ENCODE results near the gene SMCO4.

Gene SMCO4

DNA sequence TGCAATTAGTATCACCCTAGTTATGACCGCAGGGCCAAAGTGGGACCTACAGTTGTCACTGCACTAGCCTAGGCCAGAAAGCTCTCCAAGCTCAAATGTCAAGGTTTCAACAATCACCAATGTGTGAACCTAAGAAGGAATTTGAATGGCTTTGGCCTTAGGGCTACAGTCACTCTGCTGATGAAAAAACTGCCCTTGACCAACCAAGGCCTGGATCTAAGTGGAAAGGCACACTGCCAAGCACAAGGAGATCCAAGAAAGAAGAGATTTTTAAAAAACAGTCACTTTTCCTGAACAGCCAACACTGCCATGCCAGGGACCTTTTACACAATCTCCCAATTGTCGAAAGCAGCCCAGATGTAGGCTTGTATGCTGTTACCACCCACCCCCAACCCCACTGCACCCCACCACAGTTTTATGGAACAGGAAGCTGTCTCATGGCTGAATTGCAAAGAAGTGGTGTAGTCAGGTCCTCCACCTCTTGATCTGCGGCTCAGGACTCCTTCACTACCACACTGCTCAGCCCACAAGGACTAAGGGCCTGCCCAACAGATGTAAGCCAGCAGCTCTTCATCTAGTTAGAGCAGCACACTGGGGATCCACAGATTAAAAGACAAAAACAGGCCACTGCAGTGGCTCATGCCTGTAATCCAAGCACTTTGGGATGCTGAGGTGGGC is 32.9 kb downstream of the SMCO4 start:
- no peak overlapping the region for H3K4me3 ChIP-seq (ENCODE audit: low read depth, low read length)

DNA sequence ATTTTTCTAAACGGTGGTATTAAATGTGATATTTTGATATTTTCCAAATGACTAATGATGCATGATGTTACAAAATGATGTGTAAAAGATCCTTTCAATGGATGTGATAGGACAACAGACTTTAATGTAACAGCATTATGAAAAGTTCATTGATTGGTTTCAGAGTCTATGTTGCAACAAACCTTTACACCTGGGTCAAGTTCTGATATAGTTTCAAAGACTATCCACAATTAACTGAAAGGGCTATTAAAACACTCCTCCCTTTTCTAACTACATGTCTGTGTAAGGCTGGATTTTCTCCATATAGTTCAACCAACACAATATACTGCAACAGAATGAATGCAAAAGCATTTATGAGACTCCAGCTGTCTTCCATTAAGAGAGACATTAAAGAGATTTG is 35.7 kb downstream of the SMCO4 start:
- no peak overlapping the region for H3K4me3 ChIP-seq (ENCODE audit: low read depth, low read length)

DNA sequence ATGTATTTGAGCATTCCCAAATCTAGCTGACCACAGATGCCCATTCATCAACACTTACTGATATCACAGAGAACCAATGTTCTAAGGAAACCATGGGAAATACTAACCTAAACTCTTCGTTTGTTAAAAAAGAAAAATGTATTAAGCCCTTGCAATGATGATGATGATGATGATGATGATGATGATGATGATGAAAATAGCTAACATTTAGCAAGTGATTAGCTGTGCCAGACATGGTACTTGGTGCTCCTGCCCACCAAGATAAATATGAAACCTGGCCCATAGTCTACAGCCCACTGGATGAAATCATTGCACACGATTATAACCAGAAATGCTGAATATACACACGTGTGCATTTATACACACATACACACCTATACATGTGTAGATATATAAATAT is 37.5 kb downstream of the SMCO4 start:
- H3K4me3 ChIP-seq (ENCODE audit: low read depth, low read length): no peak overlapping the region

DNA sequence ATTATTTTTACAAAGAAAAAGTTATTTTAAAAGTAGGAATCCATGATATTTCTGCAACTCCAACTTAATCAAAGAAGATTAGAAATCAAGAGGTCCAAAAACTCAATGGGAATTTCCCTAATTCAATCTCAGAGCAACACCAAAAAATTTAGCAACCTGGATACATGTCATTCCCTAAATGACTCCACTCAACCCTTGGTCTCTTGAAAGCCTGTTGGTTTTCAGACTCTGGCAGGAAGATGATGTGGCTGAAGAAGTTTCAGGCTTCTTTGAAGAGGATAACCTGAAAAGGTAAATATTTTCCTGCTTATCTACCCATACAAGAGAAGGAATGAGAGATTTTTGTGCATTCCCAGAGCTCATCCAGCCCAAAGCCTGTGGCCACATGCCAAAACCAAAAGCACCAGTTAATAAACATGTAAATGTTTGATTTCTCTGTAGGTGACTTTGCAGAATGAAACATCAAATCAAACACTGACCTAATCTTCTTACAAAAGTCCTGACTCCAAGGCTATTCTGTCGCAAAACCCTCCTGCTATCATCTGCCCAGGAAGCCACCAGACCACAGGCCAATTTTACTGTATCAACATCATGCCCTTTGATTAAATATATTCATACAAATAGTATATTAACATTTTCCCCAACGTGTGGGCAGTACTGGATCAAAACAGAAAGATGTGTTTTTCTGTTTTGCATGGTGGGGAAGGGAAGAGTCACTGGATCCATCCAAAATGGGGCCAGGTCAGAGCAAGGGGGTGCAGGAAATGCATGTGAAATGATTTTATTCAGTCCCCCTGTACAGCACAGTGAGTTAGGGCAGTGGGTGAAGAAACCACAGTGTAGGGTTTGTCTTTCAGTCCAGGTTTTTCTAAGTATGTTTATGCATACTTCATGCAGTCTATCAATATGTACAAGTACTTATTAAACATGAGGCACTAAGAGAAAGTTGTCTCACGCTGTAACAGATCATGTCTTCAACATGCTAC is 38.8 kb downstream of the SMCO4 start:
- no peak overlapping the region for H3K4me3 ChIP-seq (ENCODE audit: low read depth, low read length)

DNA sequence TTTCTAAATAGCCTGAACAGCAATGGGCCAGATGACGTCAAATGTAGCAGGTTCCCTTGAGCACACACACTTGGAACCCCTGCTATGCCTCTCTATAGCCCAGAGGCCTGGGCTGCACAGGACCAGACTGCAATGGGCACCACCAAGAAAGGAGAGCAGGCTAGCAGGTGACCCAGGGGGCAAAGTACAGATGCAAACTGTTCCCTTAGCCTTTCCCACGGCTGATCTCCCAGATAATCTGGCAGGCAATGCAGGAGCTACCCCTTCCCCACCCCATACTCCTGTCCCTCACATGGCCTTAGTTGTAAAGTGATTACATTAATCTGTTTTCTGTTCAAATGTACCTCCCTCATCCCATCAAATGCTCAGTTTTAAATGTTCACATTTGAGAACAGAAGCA is 41.3 kb downstream of the SMCO4 start:
- H3K4me3 ChIP-seq (ENCODE audit: low read depth, low read length): no peak overlapping the region

DNA sequence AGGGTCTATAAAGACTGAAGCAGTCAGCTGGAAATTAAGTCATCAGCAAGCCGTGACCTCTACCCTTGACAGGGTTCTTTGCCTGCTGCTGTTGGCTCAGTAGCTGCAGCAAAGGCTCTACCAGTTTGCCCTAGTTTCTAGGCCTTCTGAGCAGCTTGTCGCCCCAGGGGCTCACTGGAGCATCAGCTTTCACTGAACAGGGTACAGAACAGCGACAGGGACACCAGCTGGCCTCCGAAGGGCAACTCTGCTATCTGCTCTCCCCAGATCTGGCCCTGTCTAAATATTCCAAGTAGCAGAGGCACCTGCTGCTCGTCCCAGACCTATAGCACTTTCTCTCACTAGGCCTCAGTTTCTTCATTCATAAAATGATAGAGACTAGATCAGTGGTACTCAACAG is 42.4 kb downstream of the SMCO4 start:
- H3K4me3 ChIP-seq (ENCODE audit: low read depth, low read length): no peak overlapping the region

DNA sequence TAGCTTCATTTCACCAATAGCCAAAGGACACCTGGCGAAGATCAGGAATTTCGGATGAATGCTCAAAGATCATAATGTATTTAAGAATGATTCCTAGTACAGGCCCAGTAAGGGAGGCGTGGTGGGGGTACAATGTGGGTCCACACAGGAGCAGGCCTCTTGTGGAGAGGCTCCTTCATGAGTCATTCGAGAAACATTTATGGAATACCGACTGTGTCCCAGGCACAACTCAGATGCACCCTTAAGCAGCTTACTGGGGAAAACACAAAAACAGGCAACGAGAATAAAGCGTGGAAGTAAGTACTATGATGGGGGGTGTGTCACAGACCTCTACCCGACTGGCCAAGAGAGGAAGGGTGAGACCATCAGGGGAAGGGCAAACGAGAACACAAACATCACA is 44.5 kb downstream of the SMCO4 start:
- no peak overlapping the region for H3K4me3 ChIP-seq (ENCODE audit: low read depth, low read length)

DNA sequence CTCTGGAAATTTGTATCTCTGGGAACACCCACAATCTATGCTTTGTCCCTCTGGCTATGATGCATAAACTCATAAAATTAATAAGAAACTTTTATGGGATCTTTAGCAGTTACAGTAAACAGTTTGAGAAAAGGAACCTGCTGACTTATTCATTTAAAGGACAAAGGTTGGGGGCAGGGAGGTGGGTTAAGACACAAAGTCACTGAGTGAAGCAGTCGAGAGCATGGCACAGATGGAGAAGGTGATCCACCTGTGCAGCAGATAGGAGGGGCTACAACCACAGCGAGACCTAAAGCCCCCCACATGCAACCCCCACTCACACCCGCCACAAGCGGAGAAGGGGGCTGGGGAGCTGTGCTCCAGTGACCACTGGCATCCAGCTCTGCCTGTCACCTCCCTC is 45.0 kb downstream of the SMCO4 start:
- H3K4me3 ChIP-seq (ENCODE audit: low read depth, low read length): no peak overlapping the region

DNA sequence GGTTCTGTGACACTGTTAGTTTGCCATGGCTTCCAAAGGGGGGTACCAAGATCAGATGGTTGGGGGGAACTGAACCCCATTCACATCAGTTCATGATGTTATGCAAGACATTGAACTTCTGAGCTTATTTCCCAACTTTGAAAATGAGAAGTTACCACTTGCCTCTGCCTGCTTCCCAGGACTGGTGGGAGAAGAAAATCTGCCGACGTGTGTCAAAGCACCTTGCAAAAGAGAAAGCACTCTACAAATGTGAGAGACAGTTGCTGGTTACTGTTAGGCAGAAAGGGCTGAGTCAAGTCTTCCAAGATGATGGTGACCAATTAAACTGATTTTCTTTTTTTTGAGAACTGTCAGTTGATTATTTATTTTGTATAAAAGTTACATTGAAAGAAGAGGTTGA is 45.6 kb downstream of the SMCO4 start:
- H3K4me3 ChIP-seq (ENCODE audit: low read depth, low read length): no peak overlapping the region

DNA sequence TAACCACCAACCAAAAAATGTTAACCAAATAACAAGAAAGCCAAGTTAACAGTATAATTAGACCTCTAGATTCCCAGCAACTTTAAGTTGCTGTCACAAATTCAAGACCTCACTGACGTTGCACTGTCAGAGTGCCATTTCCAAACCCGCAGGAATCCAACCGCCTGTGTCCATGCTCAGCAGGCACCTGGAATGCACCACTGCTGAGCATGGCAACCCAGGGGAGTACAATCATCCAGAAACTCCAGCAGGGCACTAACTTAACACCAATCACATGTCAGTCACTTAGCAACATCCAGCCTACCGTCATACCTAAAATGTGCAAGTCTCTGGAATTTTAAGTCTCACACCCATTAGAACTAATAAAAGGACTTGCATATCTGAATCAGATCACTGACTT is 48.8 kb downstream of the SMCO4 start:
- H3K4me3 ChIP-seq (ENCODE audit: low read depth, low read length): no peak overlapping the region

DNA sequence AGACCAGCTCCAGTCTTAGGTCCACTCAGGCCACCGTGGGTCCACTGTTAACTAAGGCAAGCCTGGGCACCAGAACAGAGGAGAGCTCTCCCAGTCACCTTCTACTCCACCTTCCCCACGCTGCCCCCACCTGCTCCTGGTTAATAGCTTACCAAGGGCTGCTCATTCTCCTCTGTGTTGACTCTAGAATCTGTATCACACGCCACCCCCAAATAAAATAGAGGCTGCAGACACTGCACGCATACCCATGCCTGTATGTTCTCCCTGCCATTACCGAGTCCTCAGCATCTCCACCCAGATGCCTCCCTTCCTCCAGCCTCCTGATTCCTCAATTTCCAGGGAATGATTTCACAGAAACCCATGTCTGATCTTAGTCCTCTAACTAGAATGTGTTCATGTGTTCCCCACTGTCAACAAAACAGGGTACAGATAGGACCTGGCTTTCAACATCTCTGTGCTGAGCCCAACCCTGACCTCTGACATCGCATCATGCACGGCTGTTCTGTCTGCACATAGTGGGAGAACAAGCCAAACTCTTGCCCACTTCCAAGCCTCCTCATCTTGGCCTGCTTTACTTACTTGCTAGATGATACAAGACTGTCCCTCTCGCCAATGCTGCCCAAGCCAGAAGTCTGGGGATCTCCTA is 49.8 kb downstream of the SMCO4 start:
- no peak overlapping the region for H3K4me3 ChIP-seq (ENCODE audit: low read depth, low read length)

DNA sequence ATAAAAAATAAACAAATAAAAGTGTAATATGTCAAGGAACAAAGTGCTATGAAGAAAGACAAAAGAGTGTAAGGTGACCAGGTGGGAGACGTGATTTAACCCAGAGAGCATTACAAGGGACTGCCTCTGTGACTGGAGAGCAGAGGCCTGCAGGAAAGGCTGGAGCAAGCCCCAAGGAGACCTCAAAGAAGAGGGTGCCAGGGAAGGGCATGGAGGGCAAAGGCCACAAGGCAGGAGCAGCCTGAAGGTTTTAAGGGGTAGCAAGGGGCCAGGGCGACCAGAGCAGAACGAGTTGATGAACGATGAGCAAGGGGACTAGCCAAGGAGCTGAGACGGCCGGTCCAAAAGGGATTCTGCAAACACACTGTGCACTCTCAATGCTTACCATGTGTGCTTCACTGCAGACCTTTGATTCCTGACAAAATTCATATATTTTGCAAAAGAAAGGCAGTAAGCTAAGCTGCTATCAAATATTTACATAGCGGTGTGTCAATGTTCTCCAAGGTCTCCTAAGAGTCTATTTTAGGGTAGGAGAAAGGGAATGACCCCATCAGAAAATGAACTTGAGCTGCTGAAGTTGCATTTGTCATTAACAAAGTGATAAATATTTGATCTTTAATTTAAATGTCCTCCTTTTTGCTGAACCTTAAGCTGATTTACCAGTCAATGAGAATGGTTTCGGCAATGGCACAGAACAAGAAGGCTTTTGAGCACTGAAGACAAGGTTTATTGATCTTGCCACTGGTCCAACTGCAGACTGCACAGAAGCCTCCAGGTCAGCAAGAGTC is 50.5 kb downstream of the SMCO4 start:
- no peak overlapping the region for H3K4me3 ChIP-seq (ENCODE audit: low read depth, low read length)

DNA sequence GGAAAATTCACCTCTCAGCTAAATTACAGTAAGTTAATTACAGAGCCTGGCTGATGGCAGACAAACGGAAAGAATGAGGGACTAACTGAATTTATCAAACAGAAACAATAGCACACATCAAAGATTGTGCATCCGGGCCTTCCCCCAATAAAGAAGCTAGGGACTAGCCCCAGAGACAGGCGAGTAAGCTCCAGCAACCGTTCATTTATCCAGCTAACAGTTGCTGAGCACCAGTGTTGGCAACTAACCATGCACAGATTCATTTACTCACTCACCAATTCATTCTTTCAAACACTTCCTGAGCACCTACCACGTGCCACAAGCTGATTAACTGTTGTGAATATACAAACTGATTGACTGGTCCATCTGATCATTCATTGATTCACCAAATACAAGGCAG is 51.2 kb downstream of the SMCO4 start:
- no peak overlapping the region for H3K4me3 ChIP-seq (ENCODE audit: low read depth, low read length)

DNA sequence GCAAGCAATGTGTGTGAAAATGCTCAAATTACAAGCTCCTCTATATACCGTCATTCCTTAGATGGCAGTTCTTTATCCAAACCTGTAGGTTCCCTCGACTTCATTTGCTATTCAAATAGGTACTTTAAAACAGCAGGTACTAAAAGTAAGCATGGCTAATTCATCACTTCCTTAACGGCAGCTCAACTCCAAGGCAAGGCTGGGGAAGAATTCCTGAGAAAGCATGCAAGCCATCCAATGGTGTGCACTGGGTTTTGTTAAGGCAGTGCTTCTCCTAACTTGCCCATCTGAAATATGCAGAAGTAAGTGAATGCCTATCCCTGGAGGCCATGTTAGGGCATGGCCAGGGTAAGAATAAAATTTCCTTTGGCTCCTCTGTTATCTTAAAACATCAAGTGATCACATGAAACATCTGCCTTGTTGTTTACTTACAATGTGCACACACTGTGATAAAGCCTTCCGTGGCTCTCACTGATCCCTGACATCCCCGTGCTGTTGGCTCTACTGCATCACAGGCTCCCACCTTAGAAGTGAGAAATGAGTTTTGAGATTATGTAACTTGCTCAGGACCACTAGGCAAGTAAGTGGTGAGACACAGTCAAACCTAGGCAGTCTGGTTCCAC is 52.1 kb downstream of the SMCO4 start:
- no peak overlapping the region for H3K4me3 ChIP-seq (ENCODE audit: low read depth, low read length)

DNA sequence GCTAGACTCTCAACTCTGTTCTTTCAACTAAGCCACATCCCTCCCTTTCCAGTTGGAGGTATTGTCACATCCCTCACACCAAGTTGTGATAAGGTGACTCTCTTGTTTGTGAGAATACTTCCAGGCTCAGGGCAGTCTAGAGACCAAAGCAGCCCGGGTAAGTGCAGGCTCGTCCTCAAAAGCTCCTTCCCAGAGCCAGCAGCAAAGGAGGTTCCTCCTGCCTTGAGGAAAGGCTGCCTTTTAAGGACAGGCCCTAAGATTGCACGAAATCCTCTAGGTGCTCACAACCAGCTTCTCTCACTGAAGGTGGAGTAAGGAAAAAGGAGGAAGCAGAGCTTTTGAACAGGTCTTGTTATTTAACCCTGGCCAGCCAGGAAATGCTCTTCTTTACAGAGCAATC is 53.4 kb downstream of the SMCO4 start:
- H3K4me3 ChIP-seq (ENCODE audit: low read depth, low read length): no peak overlapping the region

DNA sequence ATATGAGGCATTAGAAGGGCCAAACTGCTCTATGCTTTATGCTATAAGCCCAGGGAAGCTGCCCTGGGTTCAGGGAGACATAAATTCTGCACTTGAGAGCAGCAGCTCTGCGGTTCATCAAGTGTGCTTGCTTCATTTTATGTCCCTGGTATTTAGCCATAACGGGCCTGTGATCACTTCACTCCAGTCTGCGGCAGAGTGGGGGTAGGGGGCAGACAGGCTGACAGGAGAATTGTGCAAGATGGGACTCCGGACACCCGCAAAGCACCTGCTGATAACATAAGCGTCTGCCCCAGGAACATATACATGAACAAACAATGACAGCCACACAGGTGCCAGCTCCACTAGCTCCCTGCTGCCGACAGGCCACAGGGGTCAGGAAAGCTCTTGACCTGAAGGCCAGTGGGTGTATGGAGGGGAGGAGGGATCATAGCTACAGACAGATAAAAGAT is 56.1 kb downstream of the SMCO4 start:
- no peak overlapping the region for H3K4me3 ChIP-seq (ENCODE audit: low read depth, low read length)

DNA sequence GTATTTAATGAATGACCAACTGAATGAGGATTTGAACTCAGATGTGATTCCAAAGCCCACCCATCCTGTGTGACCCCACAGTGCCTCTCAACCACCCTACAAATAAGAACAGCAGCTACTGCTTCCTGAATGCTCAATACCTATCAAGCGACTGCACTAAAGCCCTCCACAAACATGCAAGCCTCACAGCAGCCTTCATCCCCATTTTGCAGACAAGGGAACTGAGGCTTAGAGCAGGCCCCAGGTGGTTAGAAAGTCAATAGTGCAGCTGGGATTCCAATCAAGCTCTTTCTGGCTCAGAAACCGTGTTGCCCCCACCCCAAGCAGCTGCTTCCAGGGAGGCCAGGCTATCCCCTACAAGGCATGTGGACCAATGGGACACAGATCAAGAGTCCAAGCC is 57.2 kb downstream of the SMCO4 start:
- H3K4me3 ChIP-seq (ENCODE audit: low read depth, low read length): no peak overlapping the region

DNA sequence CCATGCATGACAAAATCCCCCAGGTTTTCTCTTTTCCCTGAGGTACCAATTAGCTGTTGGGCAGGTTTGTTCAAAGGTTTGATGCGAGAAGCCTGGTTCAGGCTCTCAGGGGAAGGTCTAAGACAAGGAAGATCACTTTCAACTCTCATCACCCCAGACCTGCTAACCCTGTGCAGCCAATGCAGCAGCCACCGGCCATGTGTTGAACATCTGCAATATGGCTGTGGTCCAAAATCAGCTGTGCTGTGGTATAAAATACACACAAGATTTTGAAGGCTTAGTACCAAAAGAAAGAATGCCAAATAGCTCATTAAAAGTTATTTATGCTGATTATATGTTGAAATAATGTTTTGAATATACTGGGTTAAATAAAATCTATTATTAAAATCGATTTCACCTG is 58.5 kb downstream of the SMCO4 start:
- H3K4me3 ChIP-seq (ENCODE audit: low read depth, low read length): no peak overlapping the region

DNA sequence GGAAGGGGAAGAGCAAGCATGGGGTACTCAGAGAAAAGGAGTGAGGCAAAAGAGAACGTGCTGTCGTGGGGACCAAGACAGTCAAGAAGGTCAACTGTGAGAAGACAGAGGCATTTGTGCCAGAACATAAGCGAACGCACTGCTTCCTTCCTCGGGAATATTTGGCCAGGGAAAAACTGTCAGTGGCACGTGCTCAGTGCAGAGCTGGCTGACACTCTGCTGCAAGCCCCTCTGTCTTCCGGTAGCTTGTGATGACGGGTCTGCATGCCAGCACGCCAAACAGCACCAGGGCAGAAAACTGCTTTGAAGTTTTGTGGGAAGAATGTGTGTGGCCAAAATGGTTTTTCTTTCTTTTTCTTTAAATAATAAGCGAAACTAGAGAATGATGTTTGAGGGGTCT is 60.6 kb downstream of the SMCO4 start:
- H3K4me3 ChIP-seq (ENCODE audit: low read depth, low read length): no peak overlapping the region

DNA sequence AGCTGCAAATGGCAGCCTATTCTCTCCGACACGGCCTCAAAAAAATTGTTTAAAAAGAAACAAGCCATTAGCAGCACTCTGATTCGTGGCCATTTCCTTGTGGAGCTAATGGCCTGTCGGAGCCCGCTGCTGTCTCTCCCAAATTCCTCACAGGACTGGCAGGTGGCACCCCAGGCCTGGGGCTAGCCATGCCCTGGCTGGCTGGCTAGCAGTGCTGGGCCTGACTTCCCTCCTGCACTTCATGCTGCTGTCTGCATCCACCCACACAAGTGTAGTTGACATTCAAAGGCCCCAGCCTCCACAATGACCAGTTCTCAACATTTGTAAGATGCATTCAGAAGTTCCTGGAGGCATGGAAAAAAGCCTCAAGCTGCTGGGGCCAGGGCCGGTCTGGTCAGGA is 61.5 kb downstream of the SMCO4 start:
- no peak overlapping the region for H3K4me3 ChIP-seq (ENCODE audit: low read depth, low read length)

DNA sequence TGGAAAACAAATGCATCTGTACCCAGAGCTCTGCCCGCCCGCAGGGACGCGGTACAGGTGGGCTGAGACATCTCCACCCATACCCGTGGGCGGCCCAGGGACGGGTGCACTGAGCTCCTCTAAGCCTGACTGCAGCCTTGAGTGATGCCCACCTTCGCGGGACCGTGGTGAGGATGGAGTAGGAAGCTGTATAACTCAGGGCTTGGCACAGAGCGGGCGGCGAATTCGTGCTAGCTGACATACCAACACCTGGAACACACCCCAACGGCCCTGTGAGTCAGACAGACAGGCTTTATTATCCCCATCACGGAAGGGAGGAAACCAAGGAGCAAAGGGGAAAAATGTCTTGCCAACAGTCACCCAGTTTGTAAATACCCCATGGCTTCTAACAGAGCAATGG is 61.9 kb downstream of the SMCO4 start:
- H3K4me3 ChIP-seq (ENCODE audit: low read depth, low read length): no peak overlapping the region
